GM12864 (cell line): ENCODE data around the gene IFNA10.
A peak's percentile ranks its signal among the peaks of the same experiment; 100 is the strongest.
"Not testable (repeated sequence)": the region's sequence is repeated elsewhere in the genome, so short reads cannot be mapped to it uniquely, and the experiment has no call there.

Source experiments
- DNase-seq: peaks from one replicate; pipeline ENCODE4 v3.0.0-alpha.2; 2011; ENCODE audit warnings: low read depth
- H3K4me3 ChIP-seq: 2 replicates; pipeline ENCODE4 v1.5.1; 2011; ENCODE audit warnings: mild to moderate bottlenecking, low read depth, low read length, control low read depth
- TF ChIP-seq, protein P1 (sequence below): IDR thresholded peaks from 2 replicates; pipeline ENCODE4 v1.5.1; 2011; ENCODE audit warnings: low read depth, mild to moderate bottlenecking, moderate library complexity, low read length, control low read depth, inconsistent platforms; ENCODE audit errors: missing control alignments

IFNA10 gene

DNA sequence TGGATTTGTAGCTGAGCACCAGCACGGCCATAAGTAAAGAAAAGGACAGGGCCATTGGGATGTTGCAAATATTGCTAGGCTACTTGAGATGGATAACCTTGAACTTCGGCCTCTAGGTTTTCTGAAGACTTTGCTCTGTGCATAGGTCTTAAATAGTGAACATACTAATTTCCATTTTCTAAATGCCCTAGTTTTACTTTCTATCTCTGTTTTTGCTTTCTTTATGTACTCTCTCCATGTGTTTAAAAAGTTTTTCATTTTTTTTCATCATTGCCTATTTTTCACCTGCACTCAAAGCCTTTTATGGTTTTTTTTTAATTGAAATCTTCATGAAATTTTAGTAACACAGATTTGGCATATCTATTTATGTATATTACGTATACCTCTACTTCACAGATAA is at the start of gene IFNA10:
Gene IFNA10, minus strand, starts transcription at position 101 of the 400 bp plus-strand sequence. Its CDS starts 46 bp downstream, at position 55.
- not testable (repeated sequence) for DNase-seq, H3K4me3 ChIP-seq

DNA sequence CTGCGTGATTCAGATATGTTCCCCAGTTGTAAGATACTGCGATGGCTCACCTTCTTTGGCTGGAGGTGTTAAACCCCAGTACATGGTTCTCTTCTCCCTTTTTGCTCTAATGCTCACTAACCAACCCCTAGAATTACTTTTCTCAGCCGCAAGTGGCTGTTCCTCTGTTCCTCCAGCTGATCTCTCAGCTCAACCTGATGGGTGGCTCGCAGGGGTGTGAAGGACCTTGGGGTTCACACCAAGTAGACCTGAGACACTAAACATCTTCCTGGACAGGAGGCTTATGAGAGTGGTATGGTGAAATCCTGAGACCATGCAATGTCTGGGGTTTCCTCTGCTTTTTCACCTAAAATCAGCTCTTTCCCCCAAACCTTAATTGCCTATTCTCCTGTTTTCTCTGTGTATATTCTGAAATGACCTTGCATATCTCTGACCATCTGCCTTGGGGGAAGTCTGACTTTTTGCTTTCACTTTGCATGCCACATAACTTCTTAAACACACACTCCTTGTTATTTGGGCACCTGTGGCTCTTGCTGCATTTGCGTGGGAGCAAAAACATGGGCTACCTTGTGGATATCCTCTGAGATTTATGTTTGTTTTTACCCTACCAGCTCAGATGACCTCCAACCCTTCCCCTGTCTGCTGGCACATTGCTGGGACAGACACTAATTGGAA is 48.7 kb upstream of the IFNA10 start:
- DNase-seq = no peak
- H3K4me3 ChIP-seq = no peak overlapping the region
- TF ChIP-seq, protein P1, sequence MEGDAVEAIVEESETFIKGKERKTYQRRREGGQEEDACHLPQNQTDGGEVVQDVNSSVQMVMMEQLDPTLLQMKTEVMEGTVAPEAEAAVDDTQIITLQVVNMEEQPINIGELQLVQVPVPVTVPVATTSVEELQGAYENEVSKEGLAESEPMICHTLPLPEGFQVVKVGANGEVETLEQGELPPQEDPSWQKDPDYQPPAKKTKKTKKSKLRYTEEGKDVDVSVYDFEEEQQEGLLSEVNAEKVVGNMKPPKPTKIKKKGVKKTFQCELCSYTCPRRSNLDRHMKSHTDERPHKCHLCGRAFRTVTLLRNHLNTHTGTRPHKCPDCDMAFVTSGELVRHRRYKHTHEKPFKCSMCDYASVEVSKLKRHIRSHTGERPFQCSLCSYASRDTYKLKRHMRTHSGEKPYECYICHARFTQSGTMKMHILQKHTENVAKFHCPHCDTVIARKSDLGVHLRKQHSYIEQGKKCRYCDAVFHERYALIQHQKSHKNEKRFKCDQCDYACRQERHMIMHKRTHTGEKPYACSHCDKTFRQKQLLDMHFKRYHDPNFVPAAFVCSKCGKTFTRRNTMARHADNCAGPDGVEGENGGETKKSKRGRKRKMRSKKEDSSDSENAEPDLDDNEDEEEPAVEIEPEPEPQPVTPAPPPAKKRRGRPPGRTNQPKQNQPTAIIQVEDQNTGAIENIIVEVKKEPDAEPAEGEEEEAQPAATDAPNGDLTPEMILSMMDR = no peak

DNA sequence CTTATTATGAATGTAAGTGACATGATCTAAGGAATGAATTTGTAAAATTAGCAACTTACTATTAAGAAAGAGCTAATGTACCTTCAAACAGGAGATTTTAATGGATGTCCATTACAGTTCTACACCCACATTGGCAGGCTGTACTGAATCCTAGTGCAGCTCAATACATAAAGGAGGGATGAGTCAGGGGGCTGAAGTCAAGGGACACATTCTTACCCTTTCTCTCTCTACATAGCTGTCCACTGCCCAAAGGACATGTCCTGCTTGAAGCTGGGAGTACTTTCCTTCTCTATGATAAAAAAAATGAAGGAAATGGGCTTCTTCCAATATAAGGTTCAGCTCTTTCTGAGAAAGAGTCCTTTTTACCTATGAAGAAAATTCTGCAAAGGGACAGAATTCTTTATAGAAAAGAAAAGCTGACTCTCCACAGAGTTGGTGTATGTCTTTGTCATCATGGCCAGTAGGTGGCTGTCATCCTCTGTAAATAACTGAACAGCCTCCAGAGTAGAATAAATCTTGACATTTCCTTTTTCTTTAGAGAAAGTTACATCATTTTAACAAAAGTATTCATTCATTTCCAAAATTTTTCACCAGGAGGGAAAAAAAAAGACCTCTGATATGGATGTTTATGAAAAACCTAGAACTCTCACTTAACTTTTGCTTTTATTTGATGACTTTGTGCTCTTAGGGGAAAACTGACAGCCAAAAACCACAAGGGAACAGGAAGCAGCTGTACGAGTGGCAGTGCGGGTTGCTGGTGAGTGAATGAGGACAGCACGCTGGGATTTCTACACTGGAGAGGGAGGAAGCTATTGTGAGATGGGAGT is 46.0 kb upstream of the IFNA10 start:
- no peak for DNase-seq
- TF ChIP-seq, protein P1 = peak; percentile 58
- H3K4me3 ChIP-seq = no peak overlapping the region

DNA sequence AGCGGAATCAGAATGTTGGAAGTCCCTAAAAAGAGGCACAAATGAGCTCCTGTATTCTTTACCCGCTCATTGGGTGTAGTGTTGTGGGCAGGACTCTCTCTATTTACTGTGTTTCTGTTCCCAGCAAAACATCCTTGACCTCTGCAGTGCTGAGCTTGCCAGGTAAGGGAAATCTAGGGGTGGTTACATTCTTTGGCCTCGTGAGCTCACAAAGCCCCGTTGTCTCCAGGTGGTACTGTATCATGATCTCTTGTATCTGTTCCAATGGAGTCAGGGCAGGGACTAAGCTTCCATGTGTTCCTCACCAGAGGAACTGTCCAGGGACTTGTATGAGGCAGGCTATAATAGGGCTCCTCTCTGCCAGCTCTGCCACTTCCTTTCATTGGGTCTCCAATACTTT is 44.7 kb upstream of the IFNA10 start:
- DNase-seq = no peak
- H3K4me3 ChIP-seq = no peak overlapping the region
- TF ChIP-seq, protein P1 = no peak

DNA sequence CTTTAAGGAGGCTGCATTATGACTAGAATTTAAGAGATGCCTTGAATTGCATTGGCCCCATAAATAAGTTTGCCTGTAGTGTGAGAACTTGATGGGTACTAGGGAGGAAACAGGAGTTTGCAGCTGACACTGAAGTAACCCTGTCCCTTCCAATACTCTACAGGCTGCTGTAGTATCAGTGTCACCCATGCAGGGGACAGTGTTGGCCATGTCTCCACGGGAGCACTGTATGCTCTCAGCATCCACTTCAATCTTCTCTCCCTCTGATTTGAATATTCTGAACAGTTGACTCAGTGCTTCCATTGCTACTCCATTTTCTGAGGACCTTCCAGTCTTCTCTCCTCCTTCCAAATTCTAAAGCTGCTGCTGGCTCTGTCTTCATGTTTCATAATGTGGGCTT is 44.2 kb upstream of the IFNA10 start:
- no peak for DNase-seq
- H3K4me3 ChIP-seq = no peak overlapping the region
- TF ChIP-seq, protein P1 = no peak

DNA sequence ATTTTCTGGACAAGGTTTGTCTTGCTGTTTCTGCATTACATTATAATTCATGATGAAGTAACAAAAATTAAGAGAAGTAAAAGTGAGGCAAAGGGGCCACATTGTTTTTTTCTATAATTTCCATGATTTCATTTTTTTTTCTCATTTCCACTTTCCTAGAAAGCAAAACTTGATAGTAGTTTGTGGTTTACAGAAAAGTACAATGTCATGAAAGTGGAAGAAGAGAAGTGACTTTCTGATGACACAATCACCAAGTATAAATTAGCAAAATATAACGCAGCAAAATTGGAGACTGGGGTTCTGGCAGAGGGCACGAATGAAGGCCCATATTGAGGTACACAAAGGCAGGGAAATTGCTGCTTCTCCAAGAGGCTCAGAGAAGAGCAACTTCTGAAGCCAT is 37.9 kb upstream of the IFNA10 start:
- H3K4me3 ChIP-seq = no peak overlapping the region
- DNase-seq = no peak
- TF ChIP-seq, protein P1 = no peak

DNA sequence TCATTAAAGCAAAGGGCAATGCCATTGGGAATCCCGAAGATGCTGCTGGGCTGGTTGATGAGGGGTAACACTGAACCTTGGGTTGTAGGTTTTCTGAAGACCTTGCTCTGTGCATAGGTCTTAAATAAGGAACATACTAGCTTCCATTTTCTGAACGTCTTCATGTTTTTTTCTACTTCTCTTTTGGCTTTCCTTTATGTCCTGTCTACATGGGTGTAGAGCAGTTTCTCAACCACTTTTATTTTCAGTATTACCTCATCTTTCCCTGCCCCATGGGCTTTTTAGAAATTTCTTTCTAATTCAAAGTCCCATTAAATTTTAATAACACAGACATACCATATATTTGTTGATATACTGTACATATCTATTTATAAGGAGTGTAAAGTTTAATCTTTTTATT is 33.0 kb upstream of the IFNA10 start, which contains the start of gene IFNA14:
Gene IFNA14, minus strand, starts transcription at position 95 of the 400 bp plus-strand sequence. Its CDS starts 70 bp downstream, at position 25.
- TF ChIP-seq, protein P1 = no peak
- no peak within 1 kb of the TSS for H3K4me3 ChIP-seq
- no peak for DNase-seq

DNA sequence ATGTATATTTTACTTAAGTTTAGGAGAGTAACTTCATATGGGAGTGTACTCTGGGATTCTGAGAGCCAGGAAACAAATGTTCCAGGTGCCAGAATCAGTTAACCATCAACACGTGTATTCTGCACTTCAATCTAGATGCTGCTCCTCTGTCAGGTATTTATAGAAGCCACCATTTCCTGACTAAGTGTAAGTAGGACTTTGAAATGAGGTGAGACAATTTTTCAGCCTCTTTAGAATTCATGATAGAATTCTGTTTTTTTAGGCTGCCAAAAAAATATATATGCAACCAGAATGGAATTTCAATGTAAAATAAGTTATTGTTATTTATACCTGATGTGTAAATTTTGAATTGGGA is 29.4 kb upstream of the IFNA10 start:
- not testable (repeated sequence) for DNase-seq

More for the DNA sequence above, 29.4 kb upstream of the IFNA10 start:
- not testable (repeated sequence) for H3K4me3 ChIP-seq
